ENCODE measurements around the gene PAX6. TPM values are rescaled to one million over a fixed set of nuclear protein-coding genes. Genes with fewer than 3 reads are reported as not detected.
A peak's percentile ranks its signal among the peaks of the same experiment; 100 is the strongest.

Gene PAX6
- total and polyA plus RNA-seq, 9 of the 15 experiments (the other 6 are each of a cell fraction or from before 2014, with no cell fraction given) = 1.5 to 10.9 (median 5.3) TPM

DNA sequence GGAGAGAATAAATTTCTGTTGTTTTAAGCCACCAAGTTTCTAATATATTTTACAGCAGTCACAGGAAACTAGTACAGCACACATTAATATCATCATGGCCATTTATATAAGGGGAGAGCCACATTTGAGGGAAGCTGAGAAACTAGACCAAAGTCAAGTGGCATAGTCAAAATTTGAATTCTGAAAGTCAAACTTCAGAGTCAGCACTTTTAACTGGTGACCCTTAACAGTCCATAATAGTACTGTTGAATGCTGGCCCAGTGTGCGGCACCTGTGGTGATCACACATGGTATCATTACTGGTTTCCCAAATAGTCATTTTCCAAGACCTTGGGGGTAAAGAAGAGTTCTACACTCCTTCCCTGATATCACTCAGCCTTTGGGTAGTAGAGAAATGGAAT is 44.3 kb upstream of the PAX6 start (continued):
- TF ChIP-seq NFRKB (IDR thresholded peaks at IDR 0.05; ENCODE audit: low read depth) = no peak
- no peak for TF ChIP-seq GTF2F1 (IDR thresholded peaks at IDR 0.05; ENCODE audit: low read depth, low read length)
- TF ChIP-seq ZNF696 (CRISPR knock-in tag; conservative IDR thresholded peaks at IDR 0.05) = no peak
- TF ChIP-seq, protein P1, sequence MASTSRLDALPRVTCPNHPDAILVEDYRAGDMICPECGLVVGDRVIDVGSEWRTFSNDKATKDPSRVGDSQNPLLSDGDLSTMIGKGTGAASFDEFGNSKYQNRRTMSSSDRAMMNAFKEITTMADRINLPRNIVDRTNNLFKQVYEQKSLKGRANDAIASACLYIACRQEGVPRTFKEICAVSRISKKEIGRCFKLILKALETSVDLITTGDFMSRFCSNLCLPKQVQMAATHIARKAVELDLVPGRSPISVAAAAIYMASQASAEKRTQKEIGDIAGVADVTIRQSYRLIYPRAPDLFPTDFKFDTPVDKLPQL (IDR thresholded peaks at IDR 0.05; ENCODE audit: extremely low read depth, insufficient read length) = no peak
- TF ChIP-seq, protein P2, sequence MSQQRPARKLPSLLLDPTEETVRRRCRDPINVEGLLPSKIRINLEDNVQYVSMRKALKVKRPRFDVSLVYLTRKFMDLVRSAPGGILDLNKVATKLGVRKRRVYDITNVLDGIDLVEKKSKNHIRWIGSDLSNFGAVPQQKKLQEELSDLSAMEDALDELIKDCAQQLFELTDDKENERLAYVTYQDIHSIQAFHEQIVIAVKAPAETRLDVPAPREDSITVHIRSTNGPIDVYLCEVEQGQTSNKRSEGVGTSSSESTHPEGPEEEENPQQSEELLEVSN (IDR thresholded peaks at IDR 0.05; ENCODE audit: borderline replicate concordance in 1 of 2, extremely low read depth in 1 of 2, insufficient read depth in 1 of 2, insufficient read length in 1 of 2, low read depth in 1 of 2, low read length in 1 of 2, poor library complexity in 1 of 2, severe bottlenecking in 1 of 2) = no peak
- no peak for TF ChIP-seq ZNF282 (CRISPR knock-in tag; IDR thresholded peaks at IDR 0.05)
- 0 out of 2 replicates have a peak, but pooled peaks have one; percentile 16 for TF ChIP-seq MAFF (IDR thresholded peaks at IDR 0.05; ENCODE audit: low read length)
- no peak for TF ChIP-seq EHMT2 (IDR thresholded peaks at IDR 0.05)
- peak; percentile 26; the same call in 1 of the 2 replicates for TF ChIP-seq MAFK (IDR thresholded peaks at IDR 0.05; ENCODE audit: low read length)
- no peak for TF ChIP-seq ZNF655 (CRISPR knock-in tag; IDR thresholded peaks at IDR 0.05)
- TF ChIP-seq, protein P3, sequence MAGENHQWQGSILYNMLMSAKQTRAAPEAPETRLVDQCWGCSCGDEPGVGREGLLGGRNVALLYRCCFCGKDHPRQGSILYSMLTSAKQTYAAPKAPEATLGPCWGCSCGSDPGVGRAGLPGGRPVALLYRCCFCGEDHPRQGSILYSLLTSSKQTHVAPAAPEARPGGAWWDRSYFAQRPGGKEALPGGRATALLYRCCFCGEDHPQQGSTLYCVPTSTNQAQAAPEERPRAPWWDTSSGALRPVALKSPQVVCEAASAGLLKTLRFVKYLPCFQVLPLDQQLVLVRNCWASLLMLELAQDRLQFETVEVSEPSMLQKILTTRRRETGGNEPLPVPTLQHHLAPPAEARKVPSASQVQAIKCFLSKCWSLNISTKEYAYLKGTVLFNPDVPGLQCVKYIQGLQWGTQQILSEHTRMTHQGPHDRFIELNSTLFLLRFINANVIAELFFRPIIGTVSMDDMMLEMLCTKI (IDR thresholded peaks at IDR 0.05; ENCODE audit: partially characterized antibody) = no peak
- TF ChIP-seq, protein P4, sequence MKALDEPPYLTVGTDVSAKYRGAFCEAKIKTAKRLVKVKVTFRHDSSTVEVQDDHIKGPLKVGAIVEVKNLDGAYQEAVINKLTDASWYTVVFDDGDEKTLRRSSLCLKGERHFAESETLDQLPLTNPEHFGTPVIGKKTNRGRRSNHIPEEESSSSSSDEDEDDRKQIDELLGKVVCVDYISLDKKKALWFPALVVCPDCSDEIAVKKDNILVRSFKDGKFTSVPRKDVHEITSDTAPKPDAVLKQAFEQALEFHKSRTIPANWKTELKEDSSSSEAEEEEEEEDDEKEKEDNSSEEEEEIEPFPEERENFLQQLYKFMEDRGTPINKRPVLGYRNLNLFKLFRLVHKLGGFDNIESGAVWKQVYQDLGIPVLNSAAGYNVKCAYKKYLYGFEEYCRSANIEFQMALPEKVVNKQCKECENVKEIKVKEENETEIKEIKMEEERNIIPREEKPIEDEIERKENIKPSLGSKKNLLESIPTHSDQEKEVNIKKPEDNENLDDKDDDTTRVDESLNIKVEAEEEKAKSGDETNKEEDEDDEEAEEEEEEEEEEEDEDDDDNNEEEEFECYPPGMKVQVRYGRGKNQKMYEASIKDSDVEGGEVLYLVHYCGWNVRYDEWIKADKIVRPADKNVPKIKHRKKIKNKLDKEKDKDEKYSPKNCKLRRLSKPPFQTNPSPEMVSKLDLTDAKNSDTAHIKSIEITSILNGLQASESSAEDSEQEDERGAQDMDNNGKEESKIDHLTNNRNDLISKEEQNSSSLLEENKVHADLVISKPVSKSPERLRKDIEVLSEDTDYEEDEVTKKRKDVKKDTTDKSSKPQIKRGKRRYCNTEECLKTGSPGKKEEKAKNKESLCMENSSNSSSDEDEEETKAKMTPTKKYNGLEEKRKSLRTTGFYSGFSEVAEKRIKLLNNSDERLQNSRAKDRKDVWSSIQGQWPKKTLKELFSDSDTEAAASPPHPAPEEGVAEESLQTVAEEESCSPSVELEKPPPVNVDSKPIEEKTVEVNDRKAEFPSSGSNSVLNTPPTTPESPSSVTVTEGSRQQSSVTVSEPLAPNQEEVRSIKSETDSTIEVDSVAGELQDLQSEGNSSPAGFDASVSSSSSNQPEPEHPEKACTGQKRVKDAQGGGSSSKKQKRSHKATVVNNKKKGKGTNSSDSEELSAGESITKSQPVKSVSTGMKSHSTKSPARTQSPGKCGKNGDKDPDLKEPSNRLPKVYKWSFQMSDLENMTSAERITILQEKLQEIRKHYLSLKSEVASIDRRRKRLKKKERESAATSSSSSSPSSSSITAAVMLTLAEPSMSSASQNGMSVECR (CRISPR knock-in tag; IDR thresholded peaks at IDR 0.05) = no peak

Measured in K562 (cell line).